HG03457 (cell line): ENCODE data around the gene FA2H.

Experiments used
- ATAC-seq: cut with Tn5 transposase; IDR thresholded peaks from one replicate; pipeline ENCODE4 v1.9.1; 2021; ENCODE audit warnings: moderate number of reproducible peaks; ENCODE audit not compliant: unreplicated experiment

Gene FA2H

DNA sequence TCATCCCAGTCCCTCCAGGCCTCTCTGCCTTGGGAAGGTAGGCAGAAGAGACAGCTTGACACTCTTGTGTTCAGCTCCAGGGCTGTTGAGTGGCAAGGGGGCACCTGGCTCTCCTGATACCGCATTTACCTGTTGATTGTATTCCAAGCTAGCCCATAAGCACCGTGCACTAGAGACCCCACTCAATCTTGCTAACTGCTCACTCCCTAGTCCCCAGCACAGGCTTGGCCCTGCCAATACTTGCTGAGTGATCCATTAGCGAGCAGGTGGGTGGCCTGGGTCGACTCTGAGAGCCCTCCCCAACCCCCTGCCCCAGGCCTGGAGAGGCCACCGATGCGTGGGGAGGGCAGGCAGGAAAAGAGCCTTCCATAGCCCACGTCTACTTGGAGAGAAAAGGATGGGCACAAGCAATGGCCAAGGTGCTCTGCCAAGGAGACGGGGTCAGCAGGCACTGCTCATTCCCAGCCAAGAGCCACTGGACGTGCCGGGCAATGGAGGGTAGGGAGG lies 29.5 kb downstream of the FA2H start:
- no peak for ATAC-seq

- no peak for ATAC-seq
Observed at GRCh38 chr16:74744566-74744965, 30.1 kb downstream of the FA2H start.

DNA sequence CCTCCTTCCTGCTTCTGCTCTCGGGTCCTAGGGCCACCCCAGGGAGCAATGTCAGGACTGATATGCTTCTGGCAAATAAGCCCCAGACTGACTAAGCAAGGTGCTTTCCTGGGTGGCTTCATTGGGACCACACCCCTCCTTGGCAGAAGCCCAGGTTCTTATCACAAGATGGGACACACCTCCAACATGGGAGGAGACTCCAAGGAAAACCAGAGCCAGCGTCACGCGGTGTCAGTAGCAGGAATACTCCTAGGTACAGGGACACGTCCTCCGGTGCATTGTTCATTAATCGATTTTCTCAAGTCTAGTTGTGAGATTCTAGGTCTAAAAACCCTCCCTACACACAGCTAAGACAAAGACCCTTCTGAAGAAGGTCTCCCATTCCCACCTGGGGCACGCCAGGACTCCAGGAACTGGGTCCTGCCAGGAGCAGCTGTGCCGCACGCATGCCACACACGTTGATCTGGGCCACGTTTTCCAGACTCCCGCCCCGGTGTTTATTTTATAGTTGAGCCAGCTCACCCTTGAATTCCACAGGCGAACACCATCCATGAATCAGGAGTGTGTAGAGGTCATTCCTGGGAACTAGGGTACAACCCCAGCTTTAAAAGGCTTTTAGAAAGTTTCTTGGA lies 30.8 kb downstream of the FA2H start:
- ATAC-seq: no peak

- ATAC-seq: no peak
Observed at GRCh38 chr16:74743045-74743667, 31.5 kb downstream of the FA2H start.

DNA sequence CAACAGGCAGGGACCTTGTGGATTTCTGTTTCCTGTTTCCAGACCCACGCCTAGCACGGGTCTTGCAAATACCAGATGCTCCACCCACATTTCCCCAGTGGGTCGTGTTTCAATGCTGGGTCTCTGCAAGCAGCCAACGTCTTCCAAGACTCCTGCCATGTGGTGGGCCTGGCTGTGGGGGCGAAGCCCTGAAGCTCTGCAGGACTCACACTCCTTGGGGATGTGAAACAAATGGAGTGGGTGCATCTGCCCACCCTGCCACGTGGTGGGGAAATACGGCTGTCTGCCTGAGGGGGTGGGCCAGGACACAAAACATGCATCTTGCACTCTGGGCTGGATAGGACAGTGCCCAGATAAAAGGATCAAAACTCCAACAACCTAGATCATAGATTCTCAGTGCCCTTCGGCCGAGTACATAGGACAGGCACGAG lies 32.6 kb downstream of the FA2H start:
- no peak for ATAC-seq

- ATAC-seq: no peak
Observed at GRCh38 chr16:74740795-74741304, 33.8 kb downstream of the FA2H start.

- ATAC-seq: no peak
Observed at GRCh38 chr16:74739275-74739674, 35.3 kb downstream of the FA2H start.

GRCh38 chr16:74738816-74739215 lies 35.8 kb downstream of the FA2H start:
- ATAC-seq: no peak

DNA sequence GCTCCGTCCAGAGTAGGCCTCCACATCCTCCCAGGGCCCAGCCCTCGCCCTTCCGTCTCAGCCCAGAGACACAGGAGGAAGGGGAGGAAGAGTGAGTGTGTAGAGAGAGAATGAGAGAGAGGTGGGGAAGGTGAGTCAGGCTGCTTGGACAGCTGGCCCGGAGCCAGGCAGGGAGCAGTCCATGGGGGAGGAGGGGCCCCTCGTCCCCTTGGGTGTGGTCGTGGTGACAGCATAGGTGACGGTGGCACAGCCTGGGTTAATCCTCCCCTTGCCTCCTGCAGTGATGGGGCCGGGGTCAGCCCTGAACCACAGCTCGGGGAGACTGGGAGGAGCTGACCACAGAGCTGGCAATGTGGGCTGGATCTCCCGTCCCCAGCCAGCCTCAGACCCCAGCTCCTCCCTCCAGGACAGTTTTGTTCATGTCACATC lies 36.5 kb downstream of the FA2H start:
- no peak for ATAC-seq

- ATAC-seq: no peak
Observed at GRCh38 chr16:74737521-74737920, 37.1 kb downstream of the FA2H start.

DNA sequence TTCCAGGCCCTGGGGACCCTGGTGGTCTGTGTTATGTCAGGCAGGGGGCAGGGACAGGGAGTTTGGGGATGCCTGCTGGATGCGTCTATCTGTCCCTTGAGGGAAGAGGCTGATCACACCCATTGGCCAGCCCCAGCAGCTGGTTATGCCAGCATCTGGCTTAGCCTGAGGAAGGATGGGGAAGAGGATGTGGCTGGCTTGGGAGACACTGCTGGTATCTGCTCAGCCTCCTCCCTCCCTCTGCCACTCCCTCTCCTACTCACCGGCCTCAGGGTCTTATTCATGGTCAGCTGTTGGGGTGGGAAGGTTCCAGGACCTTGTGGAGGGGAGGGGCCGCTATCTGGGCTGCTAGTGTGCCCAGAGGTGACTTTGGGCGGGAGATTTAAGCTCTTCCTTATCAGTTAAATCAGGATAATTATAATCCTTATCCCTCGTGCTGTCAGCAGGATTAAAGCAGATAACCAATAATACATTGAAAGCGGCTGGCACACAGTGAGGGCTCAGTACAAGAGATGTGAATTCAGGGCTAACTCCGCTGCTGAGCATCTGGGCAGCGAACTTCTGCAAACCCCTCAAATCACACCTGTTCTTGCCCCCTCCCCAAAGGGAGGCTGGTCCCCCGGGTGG lies 38.0 kb downstream of the FA2H start:
- no peak for ATAC-seq

DNA sequence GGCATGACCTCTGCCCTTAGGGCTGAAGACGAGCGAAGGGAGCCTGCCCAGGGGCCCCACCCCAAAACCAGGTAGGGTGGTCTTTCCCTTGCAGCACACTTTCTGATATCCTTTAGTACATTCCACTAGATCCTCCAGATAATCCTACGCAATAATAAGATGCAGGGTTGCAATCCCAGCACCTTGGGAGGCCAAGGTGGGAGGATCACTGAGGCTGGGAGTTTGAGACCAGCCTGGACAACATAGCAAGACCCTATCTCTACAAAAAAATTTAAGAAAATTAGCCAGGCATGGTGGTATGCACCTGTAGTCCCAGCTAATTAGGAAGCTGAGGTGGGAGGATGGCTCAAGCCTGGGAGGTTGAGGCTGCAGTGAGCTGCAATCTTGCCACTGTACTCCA lies 39.1 kb downstream of the FA2H start:
- ATAC-seq: no peak

DNA sequence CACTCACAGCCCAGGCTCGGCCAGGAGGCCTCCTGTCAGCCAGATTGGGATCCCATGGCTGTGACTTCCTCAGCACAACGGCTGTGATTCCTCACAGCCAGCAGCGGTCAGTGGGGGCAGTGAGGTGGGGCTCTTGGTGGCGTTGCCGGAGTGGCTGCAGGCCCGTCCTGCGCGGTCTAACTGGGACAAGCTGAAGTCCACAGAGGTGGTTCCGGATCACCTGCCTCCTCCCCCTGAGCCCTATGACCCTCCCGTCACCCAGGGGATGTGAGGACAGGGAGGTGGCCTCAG lies 39.5 kb downstream of the FA2H start:
- no peak for ATAC-seq

GRCh38 chr16:74734361-74735161 lies 40.1 kb downstream of the FA2H start:
- ATAC-seq: no peak

GRCh38 chr16:74732707-74733350 lies 41.8 kb downstream of the FA2H start:
- ATAC-seq: no peak

DNA sequence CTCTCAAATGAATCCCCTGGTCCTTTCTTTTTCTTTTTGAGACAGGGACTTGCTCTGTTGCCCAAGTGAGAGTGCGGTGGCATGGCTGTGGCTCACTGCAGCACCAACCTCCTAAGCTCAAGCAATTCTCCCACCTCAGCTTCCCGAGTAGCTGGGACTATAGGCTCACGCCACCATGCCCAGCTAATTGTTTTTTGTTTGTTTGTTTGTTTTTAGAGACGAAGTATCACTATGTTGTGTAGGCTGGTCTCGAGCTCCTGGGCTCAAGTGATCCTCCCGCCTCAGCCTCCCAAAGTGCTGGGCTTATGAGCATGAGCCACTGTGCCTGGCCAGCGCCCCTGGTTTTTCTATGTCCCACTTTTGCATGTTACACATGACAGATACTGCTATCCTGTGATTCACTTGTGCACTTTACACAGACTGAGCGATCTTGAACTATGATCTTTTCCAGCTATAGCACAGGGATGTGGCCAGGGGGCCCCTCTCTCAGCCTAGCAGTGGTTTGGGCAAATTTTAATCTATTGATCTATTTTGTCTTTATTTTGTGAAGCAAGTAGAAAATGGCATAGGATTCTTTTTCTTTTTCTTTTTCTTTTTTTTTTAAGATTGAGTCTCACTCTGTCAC lies 42.7 kb downstream of the FA2H start:
- no peak for ATAC-seq

DNA sequence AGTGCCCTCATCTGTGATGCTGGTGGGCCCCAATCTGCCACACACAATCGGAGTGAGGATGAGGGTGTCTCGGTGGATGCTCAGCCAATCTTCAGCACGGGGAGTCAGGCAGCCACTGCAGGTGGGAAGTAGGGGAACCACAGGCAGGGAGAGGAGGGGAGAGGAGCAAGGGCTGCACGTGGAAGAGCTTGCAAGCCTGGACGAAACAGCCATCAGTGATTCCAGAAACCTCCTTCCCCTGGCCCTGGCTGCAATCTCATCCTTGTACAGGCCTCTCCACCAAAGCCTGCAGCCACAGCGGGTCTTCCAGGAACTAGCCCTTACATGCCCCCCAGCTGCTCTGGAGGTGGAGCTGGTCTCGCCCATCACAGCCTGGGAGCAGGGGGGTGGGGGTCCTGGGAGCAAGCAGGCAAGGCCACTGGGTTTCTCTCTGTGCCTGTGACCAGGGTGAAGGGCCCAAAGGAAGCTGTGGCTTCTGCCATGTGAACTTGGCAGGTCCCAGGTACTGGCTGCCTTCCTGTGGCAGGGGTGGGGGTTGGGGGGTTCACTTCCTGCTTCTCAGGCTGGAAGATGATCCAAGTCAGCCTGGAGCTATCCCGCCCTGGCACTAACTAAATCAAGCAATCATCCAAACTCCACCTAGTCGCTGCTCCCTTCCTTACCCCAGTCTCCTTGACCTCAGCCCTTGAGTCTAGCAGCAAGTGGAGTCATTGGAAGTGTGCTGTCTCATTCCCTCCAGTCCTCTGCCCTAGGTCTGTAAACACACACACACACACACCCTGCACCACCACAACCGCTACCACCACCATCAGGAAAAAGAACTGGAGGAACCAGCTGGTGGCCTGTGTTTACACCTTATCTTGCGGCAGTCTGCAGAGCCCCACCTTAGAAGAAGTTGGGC lies 44.6 kb downstream of the FA2H start:
- ATAC-seq: no peak

- no peak for ATAC-seq
Observed at GRCh38 chr16:74727903-74728302, 46.7 kb downstream of the FA2H start.

GRCh38 chr16:74726716-74727115 lies 47.9 kb downstream of the FA2H start:
- no peak for ATAC-seq
